Muscle layer of colon (tissue), 2 donors: Measurements from ENCODE around the gene THEMIS.
"Not testable (repeated sequence)": the region's sequence is repeated elsewhere in the genome, so short reads cannot be mapped to it uniquely, and the experiment has no call there.

ENCODE experiments used
- H3K27ac ChIP-seq: one replicate; pipeline ENCODE4 v1.7.0; 2013; ENCODE audit warnings: low read depth, mild to moderate bottlenecking, low read length, moderate library complexity
- H3K27me3 ChIP-seq, 2 donors: one replicate each; pipeline ENCODE4 v1.7.0; 2013; ENCODE audit warnings: low read length in 2 of 2, mild to moderate bottlenecking in 2 of 2; ENCODE audit not compliant: insufficient read depth in 2 of 2, control insufficient read depth in 1 of 2
- H3K36me3 ChIP-seq: one replicate; pipeline ENCODE4 v1.7.0; 2013; ENCODE audit warnings: mild to moderate bottlenecking, low read length; ENCODE audit not compliant: insufficient read depth
- H3K4me1 ChIP-seq: one replicate; pipeline ENCODE4 v1.7.0; 2013; ENCODE audit warnings: mild to moderate bottlenecking, low read length; ENCODE audit not compliant: insufficient read depth
- H3K4me3 ChIP-seq, 2 donors: one replicate each; pipeline ENCODE4 v1.7.0; 2013; ENCODE audit warnings: low read length in 2 of 2, low read depth in 1 of 2, mild to moderate bottlenecking in 1 of 2, moderate library complexity in 1 of 2
- H3K9ac ChIP-seq: one replicate; pipeline ENCODE4 v1.7.0; 2013; ENCODE audit warnings: low read length
- H3K9me3 ChIP-seq: one replicate; pipeline ENCODE4 v1.7.0; 2013; ENCODE audit warnings: mild to moderate bottlenecking, low read length
- donor health status: abdominal sarcoma.
- donor health status: Adenocarcinoma of cecum.

The THEMIS gene

GRCh38 chr6:127706216-127706615 is 194.6 kb downstream of the THEMIS start:
- no peak overlapping the region for H3K9ac ChIP-seq
- H3K27ac ChIP-seq = no peak overlapping the region
- H3K4me1 ChIP-seq = no peaks in the 10 kb centered on the region
- H3K27me3 ChIP-seq = no peaks in the 10 kb centered on the region
- no peak overlapping the region for H3K4me3 ChIP-seq
- no peaks in the 10 kb centered on the region for H3K9me3 ChIP-seq
- H3K36me3 ChIP-seq = no peaks in the 10 kb centered on the region

GRCh38 chr6:127695108-127695507 is 205.8 kb downstream of the THEMIS start:
- no peak overlapping the region for H3K4me3 ChIP-seq
- no peak overlapping the region for H3K27ac ChIP-seq
- H3K9ac ChIP-seq = no peak overlapping the region
- H3K36me3 ChIP-seq = no peaks in the 10 kb centered on the region
- no peaks in the 10 kb centered on the region for H3K9me3 ChIP-seq
- H3K27me3 ChIP-seq = no peaks in the 10 kb centered on the region
- no peaks in the 10 kb centered on the region for H3K4me1 ChIP-seq

DNA sequence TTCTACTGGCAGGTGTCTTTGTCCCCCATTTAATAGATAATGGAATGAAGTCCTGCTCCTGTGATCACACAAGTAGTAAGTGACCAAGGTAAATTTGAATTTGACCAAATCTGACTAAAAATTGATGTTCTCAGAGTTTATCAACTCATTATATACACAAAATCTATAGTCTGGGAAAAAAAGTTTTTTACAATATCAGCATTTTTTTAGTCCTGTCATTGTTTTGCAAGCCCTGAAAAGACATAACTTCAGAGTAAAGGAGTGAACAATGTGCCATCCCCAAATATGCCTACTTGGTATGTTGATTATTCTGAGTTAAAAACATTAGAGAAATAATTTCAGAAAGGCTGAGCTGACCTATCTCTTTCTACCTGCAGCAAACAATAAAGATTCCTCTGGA is 209.7 kb downstream of the THEMIS start:
- H3K9ac ChIP-seq = no peak overlapping the region
- no peaks in the 10 kb centered on the region for H3K9me3 ChIP-seq
- no peaks in the 10 kb centered on the region for H3K36me3 ChIP-seq
- H3K27me3 ChIP-seq = no peaks in the 10 kb centered on the region
- no peaks in the 10 kb centered on the region for H3K4me1 ChIP-seq
- no peak overlapping the region for H3K4me3 ChIP-seq
- H3K27ac ChIP-seq = no peak overlapping the region

DNA sequence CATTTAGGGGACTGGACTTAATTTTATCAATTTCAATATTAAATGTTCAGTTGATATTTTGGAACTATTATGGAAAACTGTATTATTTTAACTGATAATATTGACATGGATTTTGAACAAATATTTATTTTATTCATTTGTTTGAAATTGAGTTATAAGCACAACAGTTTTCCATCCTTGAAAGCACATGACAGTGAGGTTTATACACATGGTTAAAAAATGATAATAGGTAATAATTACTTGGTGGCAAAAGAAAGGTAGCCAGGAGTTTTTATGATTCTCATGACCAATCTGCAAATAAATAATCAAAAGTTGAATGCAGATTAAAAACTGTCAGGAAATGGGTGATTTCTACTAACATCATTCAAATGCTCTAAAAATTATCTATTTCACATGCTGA is 210.3 kb downstream of the THEMIS start:
- H3K27me3 ChIP-seq = no peaks in the 10 kb centered on the region
- H3K4me3 ChIP-seq = no peak overlapping the region
- no peaks in the 10 kb centered on the region for H3K4me1 ChIP-seq
- H3K27ac ChIP-seq = no peak overlapping the region
- no peak overlapping the region for H3K9ac ChIP-seq
- no peaks in the 10 kb centered on the region for H3K36me3 ChIP-seq
- no peaks in the 10 kb centered on the region for H3K9me3 ChIP-seq

DNA sequence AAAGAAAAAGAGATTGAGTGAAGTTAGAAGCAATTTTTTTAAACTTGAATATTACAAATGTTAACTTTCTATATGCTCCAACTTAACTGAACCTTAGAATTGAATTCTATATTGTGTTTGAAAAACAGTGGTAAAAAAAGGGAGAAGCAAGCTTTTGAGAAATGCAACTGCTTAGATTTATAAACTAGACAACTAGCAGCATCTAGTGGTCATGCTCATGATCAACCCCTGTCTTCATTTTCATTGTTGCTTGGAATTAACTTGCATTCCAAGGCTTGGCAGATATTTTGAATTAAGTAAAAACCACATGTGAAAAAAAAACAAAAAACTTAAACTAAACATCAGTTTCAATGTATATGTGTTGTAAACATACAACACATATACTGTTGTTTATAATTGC is 210.8 kb downstream of the THEMIS start:
- Histone ChIP-seq H3K27me3 (no peaks in the 10 kb centered on the region), H3K9ac (no peak overlapping the region), H3K9me3 (no peaks in the 10 kb centered on the region), H3K27ac (no peak overlapping the region), H3K4me1 (no peaks in the 10 kb centered on the region), H3K4me3 (no peak overlapping the region), H3K36me3 (no peaks in the 10 kb centered on the region)

- H3K4me1 ChIP-seq, H3K36me3 ChIP-seq, H3K9me3 ChIP-seq, H3K27me3 ChIP-seq, H3K4me3 ChIP-seq, H3K27ac ChIP-seq, H3K9ac ChIP-seq: not testable (repeated sequence)
These were observed 213.4 kb downstream of the THEMIS start for GRCh38 chr6:127687490-127687889.

- Histone ChIP-seq H3K4me1 (no peaks in the 10 kb centered on the region), H3K9ac (no peak overlapping the region), H3K36me3 (no peaks in the 10 kb centered on the region), H3K9me3 (no peaks in the 10 kb centered on the region), H3K27me3 (no peaks in the 10 kb centered on the region), H3K27ac (no peak overlapping the region), H3K4me3 (no peak overlapping the region)
These were observed 214.8 kb downstream of the THEMIS start for GRCh38 chr6:127686084-127686483.

GRCh38 chr6:127684501-127684900 is 216.4 kb downstream of the THEMIS start:
- Histone ChIP-seq H3K9ac (no peak overlapping the region), H3K27ac (no peak overlapping the region), H3K4me1 (no peaks in the 10 kb centered on the region), H3K4me3 (no peak overlapping the region), H3K9me3 (no peaks in the 10 kb centered on the region), H3K27me3 (no peaks in the 10 kb centered on the region), H3K36me3 (no peaks in the 10 kb centered on the region)
